ENCODE measurements around the gene OGDHL. TPM values are rescaled to one million over a fixed set of nuclear protein-coding genes. Genes with fewer than 3 reads are reported as not detected.

Gene OGDHL
- total and polyA plus RNA-seq, 9 of the 15 experiments (the other 6 are each of a cell fraction or from before 2014, with no cell fraction given), result 0.01 to 1.8 (median 0.91) TPM

GRCh38 chr10:49747303-49747646 is 14.8 kb downstream of the OGDHL start:
- WGBS (ENCODE audit: insufficient coverage, low coverage, missing lambda C conversion rate), result 3% methylated on average over 3 of the region's 4 CpGs
- DNase-seq (ENCODE audit: extremely low read depth in 1 of 4, low spot score in 3 of 4), result no peak
- ATAC-seq, result no peak
- TF ChIP-seq CXXC5 (CRISPR knock-in tag; IDR thresholded peaks at IDR 0.05) (no peak), PHF21A (IDR thresholded peaks at IDR 0.05; ENCODE audit: borderline replicate concordance, low read depth) (no peak), FIP1L1 (IDR thresholded peaks at IDR 0.05; ENCODE audit: low read depth, low read length, poor library complexity, severe bottlenecking) (no peak), ZNF124 (CRISPR knock-in tag; IDR thresholded peaks at IDR 0.05) (no peak), ZNF277 (CRISPR knock-in tag; IDR thresholded peaks at IDR 0.05; ENCODE audit: borderline replicate concordance) (no peak), CAMTA2 (CRISPR knock-in tag; conservative IDR thresholded peaks at IDR 0.05) (no peak), SIN3A (IDR thresholded peaks at IDR 0.05; ENCODE audit: borderline replicate concordance in 2 of 2, control insufficient read depth in 1 of 2, low read depth in 2 of 2, low read length in 2 of 2) (no peak), ZFP36 (IDR thresholded peaks at IDR 0.05; ENCODE audit: low read depth, low read length, partially characterized antibody) (no peak), ZBTB43 (CRISPR knock-in tag; IDR thresholded peaks at IDR 0.05) (no peak), CGGBP1 (CRISPR knock-in tag; IDR thresholded peaks at IDR 0.05) (no peak)
- H4K20me1 ChIP-seq (replicated peaks; ENCODE audit: control insufficient read depth, insufficient read depth, low read length), result peaks cover 16% of the 10 kb centered on the region; the same call in 1 of the 2 replicates
- FAIRE-seq, result no peak
- no peak overlapping the region for H3K4me2 ChIP-seq (ENCODE audit: insufficient read depth, low read length)
- H3K9me1 ChIP-seq (ENCODE audit: control insufficient read depth, insufficient read depth, low read length), result no peaks in the 10 kb centered on the region
- in situ Hi-C loops (cut with MboI), result no loop called here
- H3K9me3 ChIP-seq (replicated peaks; ENCODE audit: control insufficient read depth, insufficient read depth, low read depth, low read length), result no peaks in the 10 kb centered on the region
- intact Hi-C loops (cut with micrococcal nuclease), result loop anchor here (5.0 kb wide), 1 partner anchor 155 kb away; no protein-coding TSS in a partner anchor
- no peak overlapping the region for H3K27ac ChIP-seq (ENCODE audit: extremely low read depth, low read depth, low read length)
- peaks cover 7 to 60% of the 10 kb centered on the region in 2 experiments; a peak in 4 of 5 replicates for H3K27me3 ChIP-seq (ENCODE audit: control insufficient read depth in 2 of 2, insufficient read depth in 2 of 2, low read length in 2 of 2)
- ChIA-PET POLR2A (no interaction called here), CTCF (ENCODE audit: low intra/inter-chr PET ratio) (no interaction called here)
- H3K9ac ChIP-seq (ENCODE audit: insufficient read depth in 1 of 2, low read depth in 2 of 2, low read length in 2 of 2), result 0 out of 4 replicates have a peak overlapping the region, but pooled peaks of 1 of the 2 experiments have one; percentile 6
- H3K4me1 ChIP-seq (replicated peaks in 1 of 2; ENCODE audit: control insufficient read depth in 2 of 2, insufficient read depth in 2 of 2, low read length in 2 of 2), result no peaks in the 10 kb centered on the region; a peak in 1 of 5 replicates
- no peaks in the 10 kb centered on the region for H3K36me3 ChIP-seq (ENCODE audit: control insufficient read depth, insufficient read depth, low read length)
- no peaks in the 10 kb centered on the region for H3K79me2 ChIP-seq (ENCODE audit: control insufficient read depth, insufficient read depth, low read length)
- no TSS peak for BruUV-seq (replicated peaks)
- H3K4me3 ChIP-seq, result no peak overlapping the region
- H2AFZ ChIP-seq (ENCODE audit: low read depth, low read length), result no peak overlapping the region

Data from K562 (cell line).